ENCODE data around the gene NXPH1. TPM values are rescaled to one million over a fixed set of nuclear protein-coding genes. Genes with fewer than 3 reads are reported as not detected.

The NXPH1 gene
- total RNA-seq, 1 donor from 2014 or later: not detected

GRCh38 chr7:8411103-8411502 lies 22.3 kb upstream of the NXPH1 start:
- H3K9me3 Mint-ChIP-seq: no peaks in the 10 kb centered on the region
- H3K27ac Mint-ChIP-seq: no peak overlapping the region
- ChIA-PET POLR2A (no interaction called here), CTCF (no interaction called here)
- no peak for DNase-seq
- no peaks in the 10 kb centered on the region for H3K4me1 Mint-ChIP-seq
- H3K36me3 Mint-ChIP-seq (ENCODE audit: low read depth): no peaks in the 10 kb centered on the region
- ATAC-seq (ENCODE audit: low read depth): no peak
- no peak overlapping the region for H3K4me3 Mint-ChIP-seq
- peaks cover 8% of the 10 kb centered on the region for H3K27me3 Mint-ChIP-seq
- intact Hi-C loops (cut with micrococcal nuclease): no loop called here
- TF ChIP-seq CTCF (IDR thresholded peaks at IDR 0.05): no peak

- ChIA-PET CTCF (no interaction called here), POLR2A (no interaction called here)
- ATAC-seq (ENCODE audit: low read depth) (no peak), DNase-seq (no peak)
- H3K4me1 Mint-ChIP-seq: no peaks in the 10 kb centered on the region
- H3K27me3 Mint-ChIP-seq: peaks cover 5% of the 10 kb centered on the region
- H3K4me3 Mint-ChIP-seq: no peak overlapping the region
- TF ChIP-seq CTCF (IDR thresholded peaks at IDR 0.05): no peak
- no peaks in the 10 kb centered on the region for H3K36me3 Mint-ChIP-seq (ENCODE audit: low read depth)
- intact Hi-C loops (cut with micrococcal nuclease): no loop called here
- no peak overlapping the region for H3K27ac Mint-ChIP-seq
- no peaks in the 10 kb centered on the region for H3K9me3 Mint-ChIP-seq
These were observed 19.8 kb upstream of the NXPH1 start for GRCh38 chr7:8413600-8413999.

GRCh38 chr7:8418629-8419245 lies 14.7 kb upstream of the NXPH1 start:
- intact Hi-C loops (cut with micrococcal nuclease): no loop called here
- peak; percentile 37 for ATAC-seq (ENCODE audit: low read depth)
- TF ChIP-seq CTCF (IDR thresholded peaks at IDR 0.05): peak; percentile 54
- H3K4me3 Mint-ChIP-seq: no peak overlapping the region
- no peak for DNase-seq
- no peaks in the 10 kb centered on the region for H3K36me3 Mint-ChIP-seq (ENCODE audit: low read depth)
- H3K4me1 Mint-ChIP-seq: no peaks in the 10 kb centered on the region
- no peaks in the 10 kb centered on the region for H3K9me3 Mint-ChIP-seq
- CTCF ChIA-PET: interaction anchor here (1.0 to 1.5 kb wide), 2 partner anchors 11 to 13 kb away, joined by 3 to 4 read pairs; no protein-coding TSS in a partner anchor
- POLR2A ChIA-PET: no interaction called here
- no peak overlapping the region for H3K27ac Mint-ChIP-seq
- no peaks in the 10 kb centered on the region for H3K27me3 Mint-ChIP-seq

GRCh38 chr7:8422177-8422576 lies 11.2 kb upstream of the NXPH1 start:
- intact Hi-C loops (cut with micrococcal nuclease): no loop called here
- DNase-seq (no peak), ATAC-seq (ENCODE audit: low read depth) (no peak)
- no peaks in the 10 kb centered on the region for H3K4me1 Mint-ChIP-seq
- no peak for TF ChIP-seq CTCF (IDR thresholded peaks at IDR 0.05)
- peaks cover 3% of the 10 kb centered on the region for H3K27me3 Mint-ChIP-seq
- ChIA-PET POLR2A (no interaction called here), CTCF (no interaction called here)
- H3K9me3 Mint-ChIP-seq: no peaks in the 10 kb centered on the region
- no peak overlapping the region for H3K4me3 Mint-ChIP-seq
- H3K27ac Mint-ChIP-seq: no peak overlapping the region
- no peaks in the 10 kb centered on the region for H3K36me3 Mint-ChIP-seq (ENCODE audit: low read depth)

- CTCF ChIA-PET: no interaction called here
- POLR2A ChIA-PET: no interaction called here
- intact Hi-C loops (cut with micrococcal nuclease): no loop called here
- Mint-ChIP-seq H3K36me3 (ENCODE audit: low read depth) (no peaks in the 10 kb centered on the region), H3K9me3 (no peaks in the 10 kb centered on the region), H3K27me3 (peaks cover 3% of the 10 kb centered on the region), H3K27ac (no peak overlapping the region), H3K4me3 (no peak overlapping the region), H3K4me1 (no peaks in the 10 kb centered on the region)
- DNase-seq (no peak), ATAC-seq (ENCODE audit: low read depth) (no peak)
- no peak for TF ChIP-seq CTCF (IDR thresholded peaks at IDR 0.05)
These were observed 10.4 kb upstream of the NXPH1 start for GRCh38 chr7:8423057-8423456.
